Activated T-helper 1 cell treated with anti-CD3 and anti-CD28 coated beads, Interleukin-2, amount 50 U/mL, for 16 hours (primary cell): ENCODE data around the gene ASB13.

Experiments used
- DNase-seq, 2 donors: peaks; one replicate each; pipeline ENCODE4 v3.0.0-alpha.2; 2020; ENCODE audit warnings: low read depth in 1 of 2, low spot score in 1 of 2

The ASB13 gene

GRCh38 chr10:5591336-5591824 lies 75.0 kb downstream of the ASB13 start:
- DNase-seq, result no peak

GRCh38 chr10:5590816-5591215 lies 75.6 kb downstream of the ASB13 start:
- no peak for DNase-seq

- DNase-seq, result no peak
Observed at GRCh38 chr10:5589661-5590511, 76.5 kb downstream of the ASB13 start.

DNA sequence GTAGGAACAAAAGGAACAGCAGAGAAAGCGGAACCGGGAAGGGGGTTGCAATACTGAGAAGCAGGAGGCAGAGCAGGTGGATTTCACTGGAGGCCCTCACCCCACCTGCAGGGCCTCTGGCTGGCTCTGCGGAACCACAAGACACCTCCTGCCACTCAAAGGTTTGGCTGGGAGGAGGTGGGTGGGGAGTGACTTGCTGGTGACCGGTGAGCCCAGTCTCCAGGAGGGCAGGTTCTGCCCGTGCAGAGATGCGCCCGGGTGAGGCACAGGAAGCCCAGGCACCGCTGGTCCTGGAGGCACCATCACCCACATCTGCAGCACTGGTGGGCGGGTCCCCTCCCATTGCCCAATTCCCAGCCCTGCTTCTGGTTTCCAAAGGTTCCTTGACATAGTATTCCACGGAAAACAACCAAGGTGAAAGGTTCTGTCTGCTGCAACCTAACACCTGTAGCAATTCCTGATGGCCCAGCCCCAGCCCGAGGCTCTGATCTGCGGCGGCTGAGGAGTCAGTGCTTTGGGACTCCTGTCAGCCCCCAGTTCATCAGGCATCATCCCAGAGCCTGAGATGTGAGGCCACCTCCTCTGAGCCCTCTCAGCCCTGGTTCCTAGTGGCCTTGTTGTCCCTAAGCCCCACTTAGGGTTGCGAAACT lies 77.3 kb downstream of the ASB13 start:
- DNase-seq, result no peak
